HEK293 (cell line): ENCODE results near the gene PIGM.

Experiments
- CTCF ChIA-PET: fragments of 350-600 bp; formaldehyde crosslinking; extraction: SDS; loops from one replicate; lab custom pipeline; 2021; ENCODE audit warnings: antibody characterized with exemption; lab: Yijun Ruan, JAX
- POLR2A ChIA-PET: fragments of 300-600 bp; formaldehyde crosslinking; extraction: SDS; loops from one replicate; lab custom pipeline; 2020; ENCODE audit warnings: antibody characterized with exemption, inconsistent platforms; lab: Yijun Ruan, JAX
- H3K27ac ChIP-seq: fragments of 200-500 bp; sonication (Bioruptor generic); 2 replicates; pipeline ENCODE4 v1.5.1; 2014; ENCODE audit warnings: low read depth, low read length, control low read depth, inconsistent platforms; ENCODE audit errors: extremely low read depth
- H3K36me3 ChIP-seq, 2 experiments: fragments of 200-500 bp in 1 of 2; sonication (Bioruptor generic) in 1 of 2; 1 replicate in 1 of 2; 2 replicates in 1 of 2; pipeline ENCODE4 v1.5.1; 2014 to 2017; ENCODE audit warnings: inconsistent platforms in 2 of 2, low read length in 2 of 2; ENCODE audit not compliant: control insufficient read depth in 2 of 2, insufficient read depth in 1 of 2
- H3K4me1 ChIP-seq: fragments of 200-500 bp; sonication (Bioruptor generic); 2 replicates; pipeline ENCODE4 v1.5.1; 2014; ENCODE audit warnings: mild to moderate bottlenecking, low read length, inconsistent platforms; ENCODE audit not compliant: control insufficient read depth, insufficient read depth
- H3K4me3 ChIP-seq: 2 replicates; pipeline ENCODE4 v1.5.1; 2011; ENCODE audit warnings: low read depth, mild to moderate bottlenecking, control low read depth, low read length, moderate library complexity
- H3K9me3 ChIP-seq: fragments of 200-500 bp; sonication (Bioruptor generic); 2 replicates; pipeline ENCODE4 v1.5.1; 2014; ENCODE audit warnings: low read depth, low read length, inconsistent platforms; ENCODE audit not compliant: control insufficient read depth, insufficient read depth
- AEBP2 ChIP-seq: fragments of 450-650 bp; formaldehyde crosslinking; IDR thresholded peaks from 2 replicates; pipeline ENCODE4 v1.5.1; 2016; ENCODE audit warnings: missing biosample characterization, missing genetic modification characterization, borderline replicate concordance
- GLI4 ChIP-seq: fragments of 450-650 bp; formaldehyde crosslinking; IDR thresholded peaks from 2 replicates; pipeline ENCODE4 v1.5.1; 2016; ENCODE audit warnings: missing biosample characterization, missing genetic modification characterization
- KLF16 ChIP-seq: fragments of 450-650 bp; formaldehyde crosslinking; IDR thresholded peaks from 2 replicates; pipeline ENCODE4 v1.5.1; 2017; ENCODE audit warnings: missing biosample characterization, missing genetic modification characterization
- OVOL3 ChIP-seq: fragments of 450-650 bp; formaldehyde crosslinking; IDR thresholded peaks from 2 replicates; pipeline ENCODE4 v1.5.1; 2016; ENCODE audit warnings: missing biosample characterization, missing genetic modification characterization
- PRDM10 ChIP-seq: fragments of 450-650 bp; formaldehyde crosslinking; IDR thresholded peaks from 2 replicates; pipeline ENCODE4 v1.5.1; 2016; ENCODE audit warnings: missing biosample characterization, missing genetic modification characterization
- PRDM4 ChIP-seq: fragments of 450-650 bp; formaldehyde crosslinking; IDR thresholded peaks from 2 replicates; pipeline ENCODE4 v1.5.1; 2017; ENCODE audit warnings: missing biosample characterization, missing genetic modification characterization
- ZBTB44 ChIP-seq: fragments of 450-650 bp; IDR thresholded peaks from 2 replicates; pipeline ENCODE4 v1.5.1; 2018; ENCODE audit warnings: missing biosample characterization, mild to moderate bottlenecking, missing genetic modification characterization
- ZBTB49 ChIP-seq: fragments of 450-650 bp; formaldehyde crosslinking; IDR thresholded peaks from 2 replicates; pipeline ENCODE4 v1.5.1; 2016; ENCODE audit warnings: missing biosample characterization, missing genetic modification characterization, low read depth
- ZNF169 ChIP-seq: fragments of 450-650 bp; formaldehyde crosslinking; IDR thresholded peaks from 2 replicates; pipeline ENCODE4 v1.5.1; 2016; ENCODE audit warnings: missing biosample characterization, missing genetic modification characterization
- ZNF175 ChIP-seq: fragments of 450-650 bp; formaldehyde crosslinking; IDR thresholded peaks from 2 replicates; pipeline ENCODE4 v1.5.1; 2016; ENCODE audit warnings: missing biosample characterization, missing genetic modification characterization
- ZNF24 ChIP-seq: fragments of 450-650 bp; formaldehyde crosslinking; IDR thresholded peaks from 2 replicates; pipeline ENCODE4 v1.5.1; 2016; ENCODE audit warnings: missing biosample characterization, missing genetic modification characterization
- ZNF280C ChIP-seq: fragments of 450-650 bp; formaldehyde crosslinking; IDR thresholded peaks from 2 replicates; pipeline ENCODE4 v1.5.1; 2016; ENCODE audit warnings: missing biosample characterization, missing genetic modification characterization
- ZNF341 ChIP-seq: fragments of 450-650 bp; formaldehyde crosslinking; IDR thresholded peaks from 2 replicates; pipeline ENCODE4; 2016; ENCODE audit warnings: low read depth, missing biosample characterization, missing genetic modification characterization
- ZNF354C ChIP-seq: fragments of 450-650 bp; formaldehyde crosslinking; IDR thresholded peaks from 2 replicates; pipeline ENCODE4 v1.5.1; 2016; ENCODE audit warnings: missing biosample characterization, missing genetic modification characterization, low read depth, borderline replicate concordance
- ZNF518A ChIP-seq: fragments of 450-650 bp; formaldehyde crosslinking; conservative IDR thresholded peaks from 2 replicates; pipeline ENCODE4 v1.5.1; 2016; ENCODE audit warnings: low read depth, missing biosample characterization, missing genetic modification characterization
- ZNF777 ChIP-seq: fragments of 450-650 bp; formaldehyde crosslinking; IDR thresholded peaks from 2 replicates; pipeline ENCODE4 v1.5.1; 2017; ENCODE audit warnings: missing biosample characterization, missing genetic modification characterization, borderline replicate concordance

The PIGM gene

GRCh38 chr1:159994896-159995295, 36.9 kb downstream of the PIGM start (continued):
- TF ChIP-seq ZBTB44 (no peak), PRDM10 (tag by site-specific recombination) (no peak)

- Histone ChIP-seq H3K9me3 (no peaks in the 10 kb centered on the region), H3K27ac (no peak overlapping the region), H3K36me3 (no peaks in the 10 kb centered on the region), H3K4me1 (no peaks in the 10 kb centered on the region), H3K4me3 (no peak overlapping the region)
- CTCF ChIA-PET, result interaction anchor here (0.6 to 4.9 kb wide), 6 partner anchors 13 to 57 kb away, joined by 3 to 40 read pairs (median 4); no protein-coding TSS in a partner anchor
- POLR2A ChIA-PET, result no interaction called here
- no peak for TF ChIP-seq ZNF175 (tag by site-specific recombination)
- no peak for TF ChIP-seq ZNF518A (tag by site-specific recombination)
- no peak for TF ChIP-seq ZNF280C (tag by site-specific recombination)
- no peak for TF ChIP-seq AEBP2 (tag by site-specific recombination)
- TF ChIP-seq ZNF777 (tag by site-specific recombination), result no peak
- TF ChIP-seq KLF16 (tag by site-specific recombination), result no peak
- TF ChIP-seq ZBTB49 (tag by site-specific recombination), result no peak
- TF ChIP-seq OVOL3 (tag by site-specific recombination), result no peak
- TF ChIP-seq ZNF354C, result no peak
- no peak for TF ChIP-seq GLI4
- TF ChIP-seq ZNF24 (tag by site-specific recombination), result no peak
- no peak for TF ChIP-seq ZNF169 (tag by site-specific recombination)
- no peak for TF ChIP-seq ZNF341 (tag by site-specific recombination)
- TF ChIP-seq PRDM4 (tag by site-specific recombination), result no peak
These were observed 37.9 kb downstream of the PIGM start for GRCh38 chr1:159993911-159994310.
